Measurements from ENCODE around the gene GNAZ. TPM values are rescaled to one million over a fixed set of nuclear protein-coding genes. Genes with fewer than 3 reads are reported as not detected.

Gene GNAZ
- polyA plus RNA-seq, 1 donor (not counting 4 experiments of a cell fraction or from before 2014, with no cell fraction given), result 0.03 TPM

- Histone ChIP-seq H3K27ac (ENCODE audit: control insufficient read depth, insufficient read depth, low read length) (no peak overlapping the region), H3K79me2 (ENCODE audit: control insufficient read depth, insufficient read depth, low read length) (no peaks in the 10 kb centered on the region), H3K9me1 (ENCODE audit: control insufficient read depth, extremely low read depth, insufficient read depth, low read length) (no peaks in the 10 kb centered on the region), H3K9ac (ENCODE audit: control insufficient read depth, extremely low read depth, insufficient read depth, low read length) (no peak overlapping the region), H3K27me3 (ENCODE audit: control insufficient read depth, extremely low read depth, insufficient read depth, low read length) (no peaks in the 10 kb centered on the region), H4K20me1 (ENCODE audit: control insufficient read depth, extremely low read depth, insufficient read depth, low read length) (no peaks in the 10 kb centered on the region), H3K36me3 (ENCODE audit: control insufficient read depth in 2 of 2, extremely low read depth in 1 of 2, insufficient read depth in 2 of 2, low read length in 2 of 2) (no peaks in the 10 kb centered on the region), H3K4me2 (ENCODE audit: control insufficient read depth, extremely low read depth, insufficient read depth, low read depth, low read length) (no peak overlapping the region), H3K4me3 (ENCODE audit: control insufficient read depth in 2 of 3, extremely low read depth in 1 of 3, insufficient read depth in 2 of 3, low read depth in 1 of 3, low read length in 3 of 3) (no peak overlapping the region), H2AFZ (ENCODE audit: control insufficient read depth, low read length) (no peak overlapping the region), H3K4me1 (ENCODE audit: control insufficient read depth, extremely low read depth, insufficient read depth, low read length) (no peaks in the 10 kb centered on the region), H3K9me3 (ENCODE audit: control insufficient read depth, low read depth, low read length) (no peaks in the 10 kb centered on the region)
- DNase-seq (ENCODE audit: low read depth, low spot score) (no peak), FAIRE-seq (no peak)
- dilution Hi-C loops (cut with MboI; ENCODE audit: extremely low pct_ligation_motif_present, low sequenced_read_pairs), result no loop called here
- TF ChIP-seq CTCF (optimal IDR thresholded peaks at IDR 0.05 in 1 of 3, IDR thresholded peaks at IDR 0.05 in 1 of 3, conservative IDR thresholded peaks at IDR 0.05 in 1 of 3; ENCODE audit: extremely low read depth in 1 of 3, insufficient read depth in 2 of 3, low read length in 3 of 3) (no peak), EZH2 (IDR thresholded peaks at IDR 0.05; ENCODE audit: low read length) (no peak)
These were observed 27.3 kb downstream of the GNAZ start for GRCh38 chr22:23097412-23098229.

- dilution Hi-C loops (cut with MboI; ENCODE audit: extremely low pct_ligation_motif_present, low sequenced_read_pairs), result no loop called here
- Histone ChIP-seq H3K4me2 (ENCODE audit: control insufficient read depth, extremely low read depth, insufficient read depth, low read depth, low read length) (no peak overlapping the region), H3K4me3 (ENCODE audit: control insufficient read depth in 2 of 3, extremely low read depth in 1 of 3, insufficient read depth in 2 of 3, low read depth in 1 of 3, low read length in 3 of 3) (no peak overlapping the region), H3K9ac (ENCODE audit: control insufficient read depth, extremely low read depth, insufficient read depth, low read length) (no peak overlapping the region), H3K9me3 (ENCODE audit: control insufficient read depth, low read depth, low read length) (no peaks in the 10 kb centered on the region), H4K20me1 (ENCODE audit: control insufficient read depth, extremely low read depth, insufficient read depth, low read length) (no peaks in the 10 kb centered on the region), H3K27ac (ENCODE audit: control insufficient read depth, insufficient read depth, low read length) (no peak overlapping the region), H3K9me1 (ENCODE audit: control insufficient read depth, extremely low read depth, insufficient read depth, low read length) (no peaks in the 10 kb centered on the region), H3K36me3 (ENCODE audit: control insufficient read depth in 2 of 2, extremely low read depth in 1 of 2, insufficient read depth in 2 of 2, low read length in 2 of 2) (no peaks in the 10 kb centered on the region), H2AFZ (ENCODE audit: control insufficient read depth, low read length) (no peak overlapping the region), H3K4me1 (ENCODE audit: control insufficient read depth, extremely low read depth, insufficient read depth, low read length) (no peaks in the 10 kb centered on the region), H3K79me2 (ENCODE audit: control insufficient read depth, insufficient read depth, low read length) (no peaks in the 10 kb centered on the region), H3K27me3 (ENCODE audit: control insufficient read depth, extremely low read depth, insufficient read depth, low read length) (no peaks in the 10 kb centered on the region)
- no peak for DNase-seq (ENCODE audit: low read depth, low spot score)
- TF ChIP-seq EZH2 (IDR thresholded peaks at IDR 0.05; ENCODE audit: low read length) (no peak), CTCF (optimal IDR thresholded peaks at IDR 0.05 in 1 of 3, IDR thresholded peaks at IDR 0.05 in 1 of 3, conservative IDR thresholded peaks at IDR 0.05 in 1 of 3; ENCODE audit: extremely low read depth in 1 of 3, insufficient read depth in 2 of 3, low read length in 3 of 3) (no peak)
- FAIRE-seq, result no peak
These were observed 27.9 kb downstream of the GNAZ start for GRCh38 chr22:23098230-23098705.

All from keratinocyte (primary cell).